GM12865 (cell line): ENCODE data around the gene TMEM131L.
A peak's percentile ranks its signal among the peaks of the same experiment; 100 is the strongest.

Experiments
- DNase-seq: peaks from one replicate; pipeline ENCODE4 v3.0.0; 2010; ENCODE audit warnings: low read depth
- H3K4me3 ChIP-seq: 2 replicates; pipeline ENCODE4 v1.5.1; 2011; ENCODE audit warnings: mild to moderate bottlenecking, low read depth, low read length, control low read depth
- CTCF ChIP-seq: IDR thresholded peaks from 2 replicates; pipeline ENCODE4 v1.5.1; 2011; ENCODE audit warnings: low read length, control low read depth, low read depth, inconsistent platforms; ENCODE audit not compliant: insufficient read depth; ENCODE audit errors: missing control alignments

The TMEM131L gene

GRCh38 chr4:153464068-153464467 lies 2.1 kb upstream of the TMEM131L start:
- H3K4me3 ChIP-seq, result no peak overlapping the region
- no peak for DNase-seq
- no peak for TF ChIP-seq CTCF

- no peak for DNase-seq
- no peak for TF ChIP-seq CTCF
- peak overlapping the region; percentile 59 for H3K4me3 ChIP-seq
Observed at GRCh38 chr4:153465140-153465539, 1.0 kb upstream of the TMEM131L start.

- peak overlapping the region; percentile 59 for H3K4me3 ChIP-seq
- no peak for TF ChIP-seq CTCF
- DNase-seq, result peak; percentile 74
Observed at GRCh38 chr4:153465615-153466080, 512 bp upstream of the TMEM131L start.

- peak; percentile 96 for DNase-seq
- peak overlapping the region; percentile 86 for H3K4me3 ChIP-seq
- TF ChIP-seq CTCF, result no peak
Observed at GRCh38 chr4:153466949-153467896, 1.1 kb downstream of the TMEM131L start.

GRCh38 chr4:153467897-153468262 lies 1.7 kb downstream of the TMEM131L start:
- peak overlapping the region; percentile 86 for H3K4me3 ChIP-seq
- DNase-seq, result peak; percentile 81
- no peak for TF ChIP-seq CTCF

- no peak for TF ChIP-seq CTCF
- peak; percentile 93 for DNase-seq
- peak overlapping the region; percentile 86 for H3K4me3 ChIP-seq
Observed at GRCh38 chr4:153468587-153468986, 2.4 kb downstream of the TMEM131L start.
